GM13977 (cell line): ENCODE results near the gene CBR3.
A peak's percentile ranks its signal among the peaks of the same experiment; 100 is the strongest.

ENCODE experiments used
- DNase-seq: peaks from one replicate; pipeline ENCODE4 v3.0.0; 2012; ENCODE audit warnings: low spot score
- in situ Hi-C: fragments of 300-500 bp; cut with MboI; formaldehyde crosslinking; loops from one replicate; pipeline ENCODE4 v1.12.0; 2022; ENCODE audit warnings: low sequenced_read_pairs, low pct_unique_long_range_greater_than_20kb, mixed read lengths, inconsistent platforms; ENCODE audit not compliant: unreplicated experiment
- TF ChIP-seq, protein P1 (sequence below): IDR thresholded peaks from 2 replicates; pipeline ENCODE4 v1.5.1; 2012; ENCODE audit warnings: mild to moderate bottlenecking, control low read depth; ENCODE audit not compliant: insufficient read depth; ENCODE audit errors: extremely low read depth, missing control alignments

Gene CBR3

GRCh38 chr21:36117286-36117741 lies 17.6 kb upstream of the CBR3 start:
- TF ChIP-seq, protein P1, sequence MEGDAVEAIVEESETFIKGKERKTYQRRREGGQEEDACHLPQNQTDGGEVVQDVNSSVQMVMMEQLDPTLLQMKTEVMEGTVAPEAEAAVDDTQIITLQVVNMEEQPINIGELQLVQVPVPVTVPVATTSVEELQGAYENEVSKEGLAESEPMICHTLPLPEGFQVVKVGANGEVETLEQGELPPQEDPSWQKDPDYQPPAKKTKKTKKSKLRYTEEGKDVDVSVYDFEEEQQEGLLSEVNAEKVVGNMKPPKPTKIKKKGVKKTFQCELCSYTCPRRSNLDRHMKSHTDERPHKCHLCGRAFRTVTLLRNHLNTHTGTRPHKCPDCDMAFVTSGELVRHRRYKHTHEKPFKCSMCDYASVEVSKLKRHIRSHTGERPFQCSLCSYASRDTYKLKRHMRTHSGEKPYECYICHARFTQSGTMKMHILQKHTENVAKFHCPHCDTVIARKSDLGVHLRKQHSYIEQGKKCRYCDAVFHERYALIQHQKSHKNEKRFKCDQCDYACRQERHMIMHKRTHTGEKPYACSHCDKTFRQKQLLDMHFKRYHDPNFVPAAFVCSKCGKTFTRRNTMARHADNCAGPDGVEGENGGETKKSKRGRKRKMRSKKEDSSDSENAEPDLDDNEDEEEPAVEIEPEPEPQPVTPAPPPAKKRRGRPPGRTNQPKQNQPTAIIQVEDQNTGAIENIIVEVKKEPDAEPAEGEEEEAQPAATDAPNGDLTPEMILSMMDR, result no peak
- DNase-seq, result no peak
- in situ Hi-C loops, result no loop called here

DNA sequence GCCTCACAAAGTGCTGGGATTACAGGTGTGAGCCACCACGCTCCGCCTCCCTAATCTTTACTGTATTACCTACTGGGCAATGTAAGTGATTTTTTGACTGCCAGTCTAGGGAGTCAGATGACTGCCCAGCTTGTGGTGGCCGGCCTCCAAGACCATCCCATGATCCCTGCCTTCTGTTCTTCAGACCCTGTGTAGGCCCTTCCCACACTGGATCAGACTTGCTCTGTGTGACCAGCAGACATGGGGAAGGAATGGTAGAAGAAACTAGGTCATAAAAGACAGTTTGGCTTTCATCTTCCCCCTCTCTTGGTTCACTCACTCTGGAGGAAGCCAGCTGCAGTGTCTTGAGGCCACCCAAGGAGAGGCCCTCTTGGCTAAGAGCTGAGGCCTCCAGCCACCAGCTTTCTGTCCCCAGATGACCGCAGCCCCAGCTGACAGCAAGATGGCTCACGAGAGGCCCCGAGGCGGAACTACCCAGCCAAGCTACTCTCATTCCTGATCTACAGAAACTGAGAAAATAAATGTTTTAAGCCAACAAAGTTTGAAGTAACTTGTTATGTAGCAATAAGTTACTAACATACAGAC lies 14.5 kb upstream of the CBR3 start:
- TF ChIP-seq, protein P1, result no peak
- no peak for DNase-seq
- in situ Hi-C loops, result no loop called here

DNA sequence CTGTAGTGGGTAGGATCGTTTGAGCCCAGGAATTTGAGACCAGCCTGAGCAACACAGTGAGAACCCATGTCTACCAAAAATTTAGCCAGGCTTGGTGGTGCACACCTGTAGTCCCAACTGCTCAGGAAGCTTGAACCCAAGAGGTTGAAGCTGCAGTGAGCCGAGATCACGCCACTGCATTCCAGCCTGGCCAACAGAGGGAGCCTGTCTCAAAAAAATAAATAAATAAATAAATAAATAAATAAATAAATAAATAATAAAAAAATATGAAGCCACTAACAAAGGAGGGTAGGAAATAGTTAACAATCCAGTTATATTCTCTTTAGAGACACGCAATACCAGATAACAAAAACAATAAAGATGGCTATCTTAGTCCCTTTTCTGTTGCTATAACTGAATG lies 11.9 kb upstream of the CBR3 start:
- DNase-seq, result no peak
- TF ChIP-seq, protein P1, result peak; percentile 6
- in situ Hi-C loops, result no loop called here

GRCh38 chr21:36124395-36124794 lies 10.5 kb upstream of the CBR3 start:
- DNase-seq, result no peak
- in situ Hi-C loops, result no loop called here
- TF ChIP-seq, protein P1, result no peak

DNA sequence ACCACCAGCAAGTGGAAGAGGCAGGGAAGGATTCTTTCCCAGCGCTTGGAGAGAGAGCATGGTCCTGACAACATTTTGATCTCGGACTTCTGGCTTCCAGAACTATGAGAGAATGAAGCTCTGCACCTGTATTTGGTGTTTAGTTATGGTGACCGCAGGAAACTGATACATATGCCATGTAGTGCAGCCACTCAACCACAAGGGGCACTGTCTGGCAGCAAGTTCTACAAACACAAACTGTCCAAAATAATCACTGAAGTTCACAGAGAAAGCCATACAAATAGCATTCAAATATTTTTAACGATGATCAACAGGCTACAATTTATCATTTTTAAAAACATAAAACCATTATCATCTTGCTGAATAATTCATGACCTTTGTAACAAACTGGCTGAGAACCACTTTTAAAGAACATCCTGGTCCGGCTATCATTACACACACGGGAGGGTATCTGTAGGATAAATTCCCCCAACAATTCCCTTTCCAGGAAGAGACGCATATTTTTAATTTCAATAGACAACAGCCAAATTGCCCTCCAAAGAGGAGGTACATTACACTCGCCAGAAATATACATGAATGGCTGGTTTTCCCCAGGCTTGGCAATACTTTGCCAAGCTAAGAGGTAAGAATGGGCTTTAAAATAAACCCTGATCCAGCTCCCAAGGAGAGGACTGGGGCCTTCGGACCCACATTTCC lies 9.2 kb upstream of the CBR3 start:
- TF ChIP-seq, protein P1, result peak; percentile 81
- in situ Hi-C loops, result loop anchor here (25.0 kb wide), 1 partner anchor 562 kb away; the partner anchor contains the start of gene SIM2
- DNase-seq, result peak; percentile 66

- in situ Hi-C loops, result loop anchor here (25.0 kb wide), 1 partner anchor 561 kb away; the partner anchor contains the start of gene SIM2
- TF ChIP-seq, protein P1, result no peak
- DNase-seq, result no peak
Observed at GRCh38 chr21:36126208-36126565, 8.7 kb upstream of the CBR3 start.
